ENCODE data around the gene USHBP1.

DNA sequence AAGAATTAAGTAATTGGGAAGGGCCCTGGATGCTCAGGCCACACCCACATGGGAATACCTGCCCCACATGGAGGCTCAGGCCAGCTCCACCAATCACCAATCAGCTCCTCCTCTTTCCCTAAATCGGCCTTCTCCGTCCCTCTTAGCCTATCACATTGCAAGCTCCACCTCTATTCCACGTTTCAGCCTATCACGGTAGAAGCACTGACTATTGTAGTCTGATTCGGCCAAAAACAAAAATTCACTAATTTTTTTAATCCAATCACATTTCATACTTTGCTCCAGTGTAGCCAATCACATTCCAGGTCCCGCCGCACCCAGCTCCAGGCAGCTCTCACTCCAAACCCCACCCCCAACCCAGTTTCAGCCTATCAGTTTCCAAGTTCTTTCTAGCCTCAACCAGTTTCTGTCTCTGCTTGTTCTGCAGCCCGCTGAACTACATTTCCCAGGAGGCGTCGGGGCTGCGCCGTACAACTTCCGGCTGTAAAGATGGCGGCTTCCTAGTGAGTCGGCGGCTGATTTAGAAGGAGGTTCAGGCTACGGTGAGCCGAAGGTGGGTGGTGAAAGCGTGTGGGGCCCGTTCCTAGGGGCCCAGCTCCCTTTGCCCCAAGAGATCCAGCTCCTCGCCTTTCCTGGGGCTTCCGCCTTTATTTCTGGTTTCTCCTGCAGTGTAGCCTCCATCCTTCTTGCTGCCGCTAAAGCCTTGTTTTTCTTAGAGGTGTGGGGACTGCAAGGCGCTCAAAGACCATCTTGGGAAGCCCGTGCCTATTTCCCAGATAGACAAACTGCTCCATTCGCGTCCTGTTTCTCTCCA is 2.6 kb upstream of the USHBP1 start, which contains the start of gene BABAM1:
- TF ChIP-seq, protein P1, sequence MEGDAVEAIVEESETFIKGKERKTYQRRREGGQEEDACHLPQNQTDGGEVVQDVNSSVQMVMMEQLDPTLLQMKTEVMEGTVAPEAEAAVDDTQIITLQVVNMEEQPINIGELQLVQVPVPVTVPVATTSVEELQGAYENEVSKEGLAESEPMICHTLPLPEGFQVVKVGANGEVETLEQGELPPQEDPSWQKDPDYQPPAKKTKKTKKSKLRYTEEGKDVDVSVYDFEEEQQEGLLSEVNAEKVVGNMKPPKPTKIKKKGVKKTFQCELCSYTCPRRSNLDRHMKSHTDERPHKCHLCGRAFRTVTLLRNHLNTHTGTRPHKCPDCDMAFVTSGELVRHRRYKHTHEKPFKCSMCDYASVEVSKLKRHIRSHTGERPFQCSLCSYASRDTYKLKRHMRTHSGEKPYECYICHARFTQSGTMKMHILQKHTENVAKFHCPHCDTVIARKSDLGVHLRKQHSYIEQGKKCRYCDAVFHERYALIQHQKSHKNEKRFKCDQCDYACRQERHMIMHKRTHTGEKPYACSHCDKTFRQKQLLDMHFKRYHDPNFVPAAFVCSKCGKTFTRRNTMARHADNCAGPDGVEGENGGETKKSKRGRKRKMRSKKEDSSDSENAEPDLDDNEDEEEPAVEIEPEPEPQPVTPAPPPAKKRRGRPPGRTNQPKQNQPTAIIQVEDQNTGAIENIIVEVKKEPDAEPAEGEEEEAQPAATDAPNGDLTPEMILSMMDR (IDR thresholded peaks at IDR 0.05; ENCODE audit: low read length), result no peak
- no peak for TF ChIP-seq EZH2 (IDR thresholded peaks at IDR 0.05; ENCODE audit: borderline replicate concordance, low read length)

All from OCI-LY1 (cell line).